ENCODE results near the gene LAMC3.

Gene LAMC3

DNA sequence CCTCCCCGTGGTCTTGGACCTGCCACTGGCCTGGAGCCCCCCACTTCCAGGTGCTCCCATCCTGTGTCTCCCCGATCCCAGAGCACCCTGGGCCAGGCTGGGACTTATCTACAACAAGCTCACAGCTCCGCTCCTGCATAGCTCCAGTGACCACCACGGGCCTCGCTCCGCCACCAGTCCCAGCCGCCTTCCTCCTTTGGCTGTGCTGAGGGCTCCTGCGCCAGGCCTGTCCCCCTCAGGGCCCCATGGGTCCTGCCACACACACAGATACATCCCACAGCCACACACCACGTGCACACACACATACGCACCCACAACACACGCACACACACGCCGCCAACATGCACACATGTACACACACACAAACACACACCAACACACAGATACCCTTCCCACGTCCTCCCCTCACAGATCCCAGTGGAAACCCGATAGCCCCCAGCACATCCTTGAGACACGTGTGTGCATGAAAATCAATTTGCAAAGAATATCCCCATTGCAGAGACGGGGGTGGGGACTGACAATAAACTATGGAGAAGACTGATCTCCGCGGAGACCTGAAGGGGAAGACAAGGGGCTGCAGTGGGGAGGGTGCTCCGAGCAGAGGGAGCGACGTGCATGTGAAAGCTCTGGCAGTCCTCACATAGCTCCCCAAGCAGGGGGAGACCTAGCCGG lies 18.5 kb upstream of the LAMC3 start:
- Histone ChIP-seq H3K27me3 (replicated peaks; ENCODE audit: control insufficient read depth, insufficient read depth, low read length) (no peaks in the 10 kb centered on the region), H3K4me3 (replicated peaks; ENCODE audit: low read depth, low read length) (no peak overlapping the region), H3K36me3 (ENCODE audit: control insufficient read depth, insufficient read depth, low read length) (no peaks in the 10 kb centered on the region)
- no peak for DNase-seq (ENCODE audit: extremely low read depth, insufficient read length)
- no peak for TF ChIP-seq CTCF (IDR thresholded peaks at IDR 0.05; ENCODE audit: insufficient read depth, low read length, poor library complexity, severe bottlenecking)

DNA sequence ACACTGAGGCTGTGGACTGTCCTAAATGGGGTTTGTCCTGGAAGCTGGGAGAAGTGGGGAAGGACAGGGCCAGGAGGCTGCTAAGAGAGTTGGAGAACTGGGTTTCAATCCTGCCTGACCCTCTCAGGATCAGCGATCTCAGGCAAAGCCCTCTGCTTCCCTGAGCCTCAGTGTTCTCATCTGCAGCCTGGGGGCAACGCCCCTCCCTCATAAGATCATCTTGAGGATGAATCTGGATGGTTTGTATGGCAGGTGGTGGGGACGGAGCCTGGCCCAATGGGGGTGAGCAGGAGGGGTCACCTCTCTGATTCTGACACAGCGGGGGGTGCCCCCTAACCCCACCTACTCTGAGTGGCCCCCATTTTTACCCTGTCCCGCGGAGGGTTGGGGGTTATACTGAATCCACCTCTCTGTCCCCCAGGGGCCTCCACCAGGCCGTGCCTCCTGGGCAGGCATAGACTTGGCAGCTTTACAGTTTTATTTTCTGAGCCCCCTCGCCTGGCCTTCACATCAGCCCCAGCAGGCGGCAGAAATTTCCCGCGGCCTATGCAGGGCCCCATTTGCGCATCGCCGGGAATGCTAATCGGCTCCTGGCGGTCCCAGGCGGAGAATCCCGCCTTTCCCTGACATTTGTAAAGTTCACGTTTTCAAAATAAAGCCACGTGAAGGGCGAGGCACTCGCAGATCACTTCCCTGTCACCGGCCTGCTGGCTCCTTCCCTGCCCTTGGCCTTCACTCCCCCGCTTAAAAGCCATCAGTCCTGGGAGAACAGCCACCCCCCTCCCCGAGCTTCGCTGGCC lies 17.8 kb upstream of the LAMC3 start:
- TF ChIP-seq CTCF (IDR thresholded peaks at IDR 0.05; ENCODE audit: insufficient read depth, low read length, poor library complexity, severe bottlenecking) = no peak
- no peak overlapping the region for H3K4me3 ChIP-seq (replicated peaks; ENCODE audit: low read depth, low read length)
- no peaks in the 10 kb centered on the region for H3K27me3 ChIP-seq (replicated peaks; ENCODE audit: control insufficient read depth, insufficient read depth, low read length)
- DNase-seq (ENCODE audit: extremely low read depth, insufficient read length) = no peak
- H3K36me3 ChIP-seq (ENCODE audit: control insufficient read depth, insufficient read depth, low read length) = no peaks in the 10 kb centered on the region

DNA sequence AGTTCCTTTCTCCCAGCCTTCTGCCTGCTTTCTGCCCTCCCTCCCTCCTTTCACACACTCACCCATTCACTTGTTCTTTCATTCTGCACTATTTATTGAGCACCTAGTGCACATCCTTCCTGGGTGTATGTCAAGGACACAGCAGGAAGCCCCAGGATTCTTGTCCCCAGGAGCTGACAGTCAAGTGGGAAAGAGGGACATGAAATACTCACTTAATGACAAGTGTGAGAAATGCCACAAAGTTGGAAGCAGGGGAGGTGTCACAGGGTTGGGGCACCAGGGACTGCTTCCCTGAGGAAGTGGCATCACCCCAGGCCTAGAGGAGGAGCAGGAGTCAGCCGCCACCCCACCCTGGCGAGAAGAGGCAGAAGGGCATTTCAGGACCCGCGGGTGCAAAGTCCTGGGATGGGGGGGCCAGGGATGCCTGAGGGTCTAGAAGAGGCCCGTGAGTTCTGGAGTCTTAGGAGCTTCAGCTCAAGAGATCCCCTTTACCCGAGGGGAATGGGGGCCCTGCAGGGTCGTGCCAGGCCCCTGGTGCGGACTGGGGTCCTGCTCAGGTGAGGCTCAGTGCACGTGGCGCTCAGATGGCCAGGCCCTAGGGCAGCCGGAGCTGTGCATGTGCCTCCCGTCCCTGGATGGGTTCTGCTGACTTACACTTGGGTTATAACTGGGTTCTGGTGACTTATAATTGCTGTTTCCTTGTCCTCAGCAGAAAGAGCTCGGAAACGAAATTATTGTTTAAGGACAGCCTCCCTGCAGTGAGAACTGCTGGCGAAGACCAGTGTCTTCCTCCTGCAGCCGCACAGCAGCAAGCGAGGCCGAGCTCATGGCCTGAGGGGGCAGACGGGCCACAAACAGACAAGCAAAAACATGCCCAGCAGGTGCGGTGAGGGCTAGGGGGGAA lies 16.9 kb upstream of the LAMC3 start:
- DNase-seq (ENCODE audit: extremely low read depth, insufficient read length) = no peak
- no peak overlapping the region for H3K4me3 ChIP-seq (replicated peaks; ENCODE audit: low read depth, low read length)
- H3K27me3 ChIP-seq (replicated peaks; ENCODE audit: control insufficient read depth, insufficient read depth, low read length) = no peaks in the 10 kb centered on the region
- TF ChIP-seq CTCF (IDR thresholded peaks at IDR 0.05; ENCODE audit: insufficient read depth, low read length, poor library complexity, severe bottlenecking) = no peak
- H3K36me3 ChIP-seq (ENCODE audit: control insufficient read depth, insufficient read depth, low read length) = no peaks in the 10 kb centered on the region

- Histone ChIP-seq H3K36me3 (ENCODE audit: control insufficient read depth, insufficient read depth, low read length) (no peaks in the 10 kb centered on the region), H3K4me3 (replicated peaks; ENCODE audit: low read depth, low read length) (no peak overlapping the region), H3K27me3 (replicated peaks; ENCODE audit: control insufficient read depth, insufficient read depth, low read length) (no peaks in the 10 kb centered on the region)
- no peak for TF ChIP-seq CTCF (IDR thresholded peaks at IDR 0.05; ENCODE audit: insufficient read depth, low read length, poor library complexity, severe bottlenecking)
- no peak for DNase-seq (ENCODE audit: extremely low read depth, insufficient read length)
Observed at GRCh38 chr9:130992682-130993032, 16.3 kb upstream of the LAMC3 start.

DNA sequence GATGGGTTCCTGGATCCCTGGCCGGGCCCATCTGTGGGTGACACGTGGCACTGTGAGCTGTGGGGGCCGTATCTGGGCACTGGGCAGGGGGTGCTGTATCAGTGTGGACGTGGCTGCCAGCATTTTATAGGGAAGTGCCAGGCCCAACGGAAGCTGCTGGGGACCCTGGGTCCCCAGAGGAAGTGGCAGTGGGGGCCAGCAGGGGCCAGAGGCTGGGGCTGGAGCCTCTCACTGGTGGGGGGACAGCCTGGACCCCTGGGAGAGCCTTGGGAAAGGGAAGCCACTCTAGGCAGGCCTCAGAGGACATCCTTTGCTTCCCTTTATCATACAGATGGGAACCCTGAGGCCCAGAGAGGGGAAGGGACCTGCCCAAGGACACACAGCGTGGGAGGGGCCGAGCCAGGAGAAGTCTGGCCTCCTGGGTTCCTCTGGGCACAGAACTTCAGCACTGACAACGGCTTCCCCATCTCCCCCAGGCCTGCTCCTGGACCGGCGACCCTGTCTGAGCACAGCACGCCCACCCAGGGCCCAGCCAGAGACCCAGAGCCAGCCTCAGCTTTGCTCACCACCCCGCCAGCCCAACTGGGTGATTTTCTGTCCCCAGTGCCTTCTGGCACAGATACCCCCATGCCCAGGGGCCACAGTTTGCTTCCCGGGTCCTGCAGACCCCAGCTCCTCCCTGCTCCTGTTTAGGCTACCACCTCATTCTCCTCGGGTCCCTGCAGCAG lies 15.5 kb upstream of the LAMC3 start:
- Histone ChIP-seq H3K4me3 (replicated peaks; ENCODE audit: low read depth, low read length) (no peak overlapping the region), H3K27me3 (replicated peaks; ENCODE audit: control insufficient read depth, insufficient read depth, low read length) (no peaks in the 10 kb centered on the region), H3K36me3 (ENCODE audit: control insufficient read depth, insufficient read depth, low read length) (no peaks in the 10 kb centered on the region)
- no peak for TF ChIP-seq CTCF (IDR thresholded peaks at IDR 0.05; ENCODE audit: insufficient read depth, low read length, poor library complexity, severe bottlenecking)
- no peak for DNase-seq (ENCODE audit: extremely low read depth, insufficient read length)

Measured in GM06990 (cell line).